CD4-positive, alpha-beta T cell (primary cell): ENCODE results near the gene MYBL2. TPM values are rescaled to one million over a fixed set of nuclear protein-coding genes. Genes with fewer than 3 reads are reported as not detected.

ENCODE experiments used
- ATAC-seq: fragments of 200-7000 bp; cut with Tn5 transposase; one replicate; pipeline ENCODE4 v1.10.0; 2022; ENCODE audit warnings: mild to moderate bottlenecking; ENCODE audit not compliant: poor library complexity
- CTCF ChIA-PET: fragments of 350-600 bp; sonication (Branson Sonifier 250); formaldehyde crosslinking; loops from one replicate; lab custom pipeline; 2021; ENCODE audit warnings: antibody characterized with exemption, inconsistent platforms; lab: Charles Lee
- POLR2A ChIA-PET: fragments of 350-600 bp; sonication (Branson Sonifier 250); formaldehyde crosslinking; loops from one replicate; lab custom pipeline; 2021; ENCODE audit warnings: antibody characterized with exemption, inconsistent platforms; lab: Charles Lee
- DNase-seq, 14 experiments: peaks; one replicate each; pipeline ENCODE4 v3.0.0-alpha.2; 2013 to 2020; ENCODE audit warnings: mixed read lengths in 2 of 14
- H3K27ac ChIP-seq, 2 donors: one replicate each; pipeline versions ENCODE4 v1.5.1 to v1.7.0; 2013; ENCODE audit warnings: low read length in 2 of 2, low read depth in 1 of 2, mild to moderate bottlenecking in 1 of 2
- H3K27me3 ChIP-seq, 2 experiments: 1 replicate in 1 of 2; 2 replicates in 1 of 2; pipeline versions ENCODE4 v1.6.1 to v1.7.0; 2013; ENCODE audit warnings: low read length in 2 of 2, control low read depth in 1 of 2, mild to moderate bottlenecking in 1 of 2, moderate library complexity in 1 of 2; ENCODE audit not compliant: insufficient read depth in 2 of 2, control insufficient read depth in 1 of 2
- H3K36me3 ChIP-seq: one replicate; pipeline ENCODE4 v1.6.1; 2013; ENCODE audit warnings: low read length, control low read depth; ENCODE audit not compliant: insufficient read depth
- H3K4me1 ChIP-seq: one replicate; pipeline ENCODE4 v1.6.1; 2013; ENCODE audit warnings: low read length, control low read depth; ENCODE audit not compliant: insufficient read depth
- H3K4me3 ChIP-seq: one replicate; pipeline ENCODE4 v1.5.1; 2013; ENCODE audit warnings: mild to moderate bottlenecking, low read length, moderate library complexity
- H3K9me3 ChIP-seq, 2 experiments: 1 replicate in 1 of 2; 2 replicates in 1 of 2; pipeline versions ENCODE4 v1.6.1 to v1.7.0; 2013; ENCODE audit warnings: low read length in 2 of 2, mild to moderate bottlenecking in 2 of 2, control low read depth in 1 of 2, moderate library complexity in 1 of 2; ENCODE audit not compliant: control insufficient read depth in 1 of 2, insufficient read depth in 1 of 2
- H3K27ac Mint-ChIP-seq: one replicate; pipeline ENCODE4 v1.8.0; 2020; ENCODE audit warnings: mixed read lengths
- H3K27me3 Mint-ChIP-seq: one replicate; pipeline ENCODE4 v1.8.0; 2021; ENCODE audit warnings: mixed read lengths
- H3K36me3 Mint-ChIP-seq: one replicate; pipeline ENCODE4 v1.8.0; 2021; ENCODE audit warnings: low read depth, mixed read lengths
- H3K4me1 Mint-ChIP-seq: one replicate; pipeline ENCODE4 v1.8.0; 2021; ENCODE audit warnings: low read depth, mixed read lengths
- H3K4me3 Mint-ChIP-seq: one replicate; pipeline ENCODE4 v1.8.0; 2020; ENCODE audit warnings: mild to moderate bottlenecking, mixed read lengths
- H3K9me3 Mint-ChIP-seq: one replicate; pipeline ENCODE4 v1.8.0; 2020; ENCODE audit warnings: mixed read lengths
- CTCF ChIP-seq: fragments of 200-600 bp; IDR thresholded peaks from one replicate; pipeline ENCODE4 v1.8.0; 2022; ENCODE audit warnings: antibody characterized with exemption, mild to moderate bottlenecking
- intact Hi-C, 2 experiments: fragments of 100-400 bp; cut with DNase I in 1 of 2; cut with micrococcal nuclease in 1 of 2; formaldehyde crosslinking; loops; one replicate each; pipeline versions ENCODE4 v1.15.1 to v1.9.0; 2023 to 2025; cut with DNase I, micrococcal nuclease
- total RNA-seq, 174 experiments: library from RNA in 2 of 174; stranded (reverse) in 2 of 174; gene quantifications; one replicate each; pipeline ENCODE4 v1.2.3 and lab custom pipeline; 2021 to 2026

MYBL2 gene
- total RNA-seq, 2 experiments from 2014 or later = 0.56 to 0.69 TPM

DNA sequence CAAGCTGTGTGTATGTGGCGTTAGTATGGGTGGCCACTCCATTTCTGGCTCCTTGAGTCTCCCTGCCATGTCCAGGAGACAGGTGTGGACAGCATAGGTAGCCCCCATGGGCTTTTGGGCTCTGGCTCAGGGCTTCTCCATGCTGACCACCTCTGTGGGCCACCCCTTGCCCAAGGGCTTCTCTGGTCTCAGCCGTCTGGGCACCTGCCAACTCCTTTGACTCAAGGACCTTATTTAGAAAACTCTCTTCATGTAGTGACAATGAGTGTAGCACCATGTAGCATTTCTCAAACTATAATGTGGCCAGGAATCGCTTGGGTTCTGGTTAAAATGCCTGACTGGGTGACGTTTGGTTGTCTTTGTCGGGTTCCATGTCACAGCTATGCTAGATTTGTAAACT is 65.0 kb downstream of the MYBL2 start:
- H3K36me3 ChIP-seq = no peaks in the 10 kb centered on the region
- no peak overlapping the region for H3K4me3 ChIP-seq
- no peak for ATAC-seq
- no peaks in the 10 kb centered on the region for H3K36me3 Mint-ChIP-seq
- peaks cover 49% of the 10 kb centered on the region for H3K4me1 Mint-ChIP-seq
- no peaks in the 10 kb centered on the region for H3K27me3 Mint-ChIP-seq
- H3K9me3 Mint-ChIP-seq = peaks cover 4% of the 10 kb centered on the region
- ChIA-PET CTCF (no interaction called here), POLR2A (no interaction called here)
- H3K4me3 Mint-ChIP-seq = no peak overlapping the region
- peaks cover 19% of the 10 kb centered on the region for H3K4me1 ChIP-seq
- no peak overlapping the region for H3K27ac ChIP-seq
- H3K27ac Mint-ChIP-seq = no peak overlapping the region
- intact Hi-C loops = no loop called here
- DNase-seq = no peak
- TF ChIP-seq CTCF = no peak
- no peaks in the 10 kb centered on the region for H3K27me3 ChIP-seq
- peaks cover 0 to 7% of the 10 kb centered on the region in 2 experiments for H3K9me3 ChIP-seq

DNA sequence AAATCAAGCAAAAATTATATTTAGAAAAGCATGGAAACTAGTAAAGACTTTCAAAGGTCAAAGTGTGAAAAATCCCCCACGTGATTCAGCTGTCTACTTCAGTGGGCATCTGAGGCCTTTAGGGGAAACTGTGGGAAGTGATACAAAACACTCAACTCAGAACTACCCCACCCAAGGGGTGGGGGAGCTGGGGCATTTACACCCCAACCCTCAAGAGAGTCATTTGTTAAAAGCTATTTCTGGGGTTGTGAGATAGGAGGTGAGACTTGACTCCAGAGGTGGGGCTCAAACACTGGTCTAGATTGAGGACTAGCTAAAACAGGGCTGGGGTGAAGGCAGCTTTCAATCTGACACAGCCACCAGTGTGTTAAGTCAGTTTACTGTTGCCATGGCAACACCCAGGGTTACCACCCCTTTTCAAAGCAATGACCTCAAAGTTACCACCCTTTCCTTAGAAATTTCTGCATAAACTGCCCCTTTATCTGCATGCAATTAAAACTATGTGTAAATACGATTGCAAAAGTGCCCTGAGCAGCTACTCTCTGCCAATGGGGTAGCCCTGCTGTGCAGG is 69.8 kb downstream of the MYBL2 start:
- Mint-ChIP-seq H3K27me3 (no peaks in the 10 kb centered on the region), H3K36me3 (no peaks in the 10 kb centered on the region), H3K9me3 (no peaks in the 10 kb centered on the region), H3K27ac (no peak overlapping the region), H3K4me3 (no peak overlapping the region), H3K4me1 (peaks cover 28% of the 10 kb centered on the region)
- H3K36me3 ChIP-seq = no peaks in the 10 kb centered on the region
- ATAC-seq (no peak), DNase-seq (peak in 3 of 14 experiments; percentile 28 to 47 (median 47))
- no peaks in the 10 kb centered on the region for H3K9me3 ChIP-seq
- H3K27me3 ChIP-seq = no peaks in the 10 kb centered on the region
- no peak overlapping the region for H3K4me3 ChIP-seq
- ChIA-PET POLR2A (interaction anchor here (1.1 kb wide), 1 partner anchor 14 kb away, joined by 4 read pairs; no protein-coding TSS in a partner anchor), CTCF (interaction anchor here (0.5 to 0.8 kb wide), 2 partner anchors 13 to 84 kb away, joined by 3 to 6 read pairs; no protein-coding TSS in a partner anchor)
- H3K27ac ChIP-seq = no peak overlapping the region
- peaks cover 3% of the 10 kb centered on the region for H3K4me1 ChIP-seq
- intact Hi-C loops = no loop called here
- TF ChIP-seq CTCF = no peak

DNA sequence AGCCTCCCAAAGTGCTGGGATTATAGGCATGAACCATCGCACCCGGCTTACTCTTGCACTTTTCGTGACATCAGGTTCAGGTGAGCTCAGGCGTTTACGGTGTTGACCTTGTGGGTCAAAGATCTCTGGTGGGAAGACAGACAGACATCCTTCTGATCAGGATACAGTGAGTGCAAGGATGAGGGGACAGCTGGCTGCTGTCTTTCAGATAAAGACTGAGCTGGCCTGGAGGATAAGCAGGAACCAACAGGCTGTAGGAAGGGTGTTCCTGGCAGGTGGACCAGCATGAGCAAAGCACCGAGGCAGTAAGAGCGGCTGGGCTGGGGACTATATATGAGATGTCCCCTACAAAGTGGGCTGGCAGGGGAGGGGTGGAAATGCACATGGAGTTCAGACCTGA is 71.0 kb downstream of the MYBL2 start:
- no peaks in the 10 kb centered on the region for H3K36me3 Mint-ChIP-seq
- Histone ChIP-seq H3K27ac (no peak overlapping the region), H3K36me3 (no peaks in the 10 kb centered on the region), H3K27me3 (no peaks in the 10 kb centered on the region), H3K4me3 (no peak overlapping the region), H3K9me3 (no peaks in the 10 kb centered on the region), H3K4me1 (peaks cover 3% of the 10 kb centered on the region)
- ChIA-PET CTCF (no interaction called here), POLR2A (interaction anchor here (0.8 kb wide), 1 partner anchor 16 kb away, joined by 4 read pairs; no protein-coding TSS in a partner anchor)
- no peaks in the 10 kb centered on the region for H3K9me3 Mint-ChIP-seq
- peaks cover 19% of the 10 kb centered on the region for H3K4me1 Mint-ChIP-seq
- H3K27ac Mint-ChIP-seq = no peak overlapping the region
- H3K27me3 Mint-ChIP-seq = no peaks in the 10 kb centered on the region
- ATAC-seq = no peak
- DNase-seq = no peak
- intact Hi-C loops = no loop called here
- H3K4me3 Mint-ChIP-seq = no peak overlapping the region
- no peak for TF ChIP-seq CTCF
